ENCODE results near the gene CDH4. TPM values are rescaled to one million over a fixed set of nuclear protein-coding genes. Genes with fewer than 3 reads are reported as not detected.

Gene CDH4
- total and polyA plus RNA-seq, 2 of the 13 experiments (the other 11 are each of a cell fraction or from before 2014, with no cell fraction given) = not detected

GRCh38 chr20:61951695-61952533 is 699.9 kb downstream of the CDH4 start (continued):
- TF ChIP-seq ARID5B (CRISPR knock-in tag; IDR thresholded peaks at IDR 0.05) (peak; percentile 81), RFXANK (CRISPR knock-in tag; IDR thresholded peaks at IDR 0.05) (peak; percentile 78; the same call in 1 of the 2 replicates), ZNF276 (CRISPR knock-in tag; IDR thresholded peaks at IDR 0.05; ENCODE audit: low read depth) (peak; percentile 87; the same call in 1 of the 2 replicates), MAFF (IDR thresholded peaks at IDR 0.05; ENCODE audit: low read depth, low read length) (no peak), ZFX (CRISPR knock-in tag; IDR thresholded peaks at IDR 0.05; ENCODE audit: low read depth) (peak; percentile 64), ZSCAN9 (CRISPR knock-in tag; IDR thresholded peaks at IDR 0.05; ENCODE audit: borderline replicate concordance) (peak; percentile 99), ARNT (IDR thresholded peaks at IDR 0.05) (no peak), GATA4 (IDR thresholded peaks at IDR 0.05; ENCODE audit: borderline replicate concordance, low read depth) (no peak), ETV5 (CRISPR knock-in tag; IDR thresholded peaks at IDR 0.05; ENCODE audit: borderline replicate concordance) (peak; percentile 68), LCORL (IDR thresholded peaks at IDR 0.05) (no peak), LCORL (CRISPR knock-in tag; IDR thresholded peaks at IDR 0.05) (no peak), TIGD3 (CRISPR knock-in tag; IDR thresholded peaks at IDR 0.05; ENCODE audit: borderline replicate concordance) (peak; percentile 98; the same call in 1 of the 2 replicates)

All from HepG2 (cell line).